ENCODE data around the gene CLDN10. TPM values are rescaled to one million over a fixed set of nuclear protein-coding genes. Genes with fewer than 3 reads are reported as not detected.
"Not testable (repeated sequence)": the region's sequence is repeated elsewhere in the genome, so short reads cannot be mapped to it uniquely, and the experiment has no call there.

The CLDN10 gene
- total and polyA plus RNA-seq, 10 donors, result 0.08 to 0.52 (median 0.10) TPM; not detected in 5

GRCh38 chr13:95510950-95511349, 41.6 kb upstream of the CLDN10 start:
- peaks cover 0 to 4% (median 0%) of the 10 kb centered on the region in 6 donors for H3K4me1 ChIP-seq
- no peak overlapping the region for H3K27ac ChIP-seq
- WGBS, 5 donors, result 70 to 93% (median 74%) methylated on average over 1 of the region's 1 CpG
- no peaks in the 10 kb centered on the region for H3K36me3 ChIP-seq
- no peak overlapping the region for H3K4me3 ChIP-seq
- H3K9me3 ChIP-seq, result no peaks in the 10 kb centered on the region
- DNase-seq, result no peak
- intact Hi-C loops (cut with DNase I; ENCODE audit: low total_unique reads), result no loop called here
- H3K27me3 ChIP-seq (replicated peaks in 1 of 7), result peaks cover 0 to 34% (median 0%) of the 10 kb centered on the region in 7 donors
- TF ChIP-seq, protein P1, sequence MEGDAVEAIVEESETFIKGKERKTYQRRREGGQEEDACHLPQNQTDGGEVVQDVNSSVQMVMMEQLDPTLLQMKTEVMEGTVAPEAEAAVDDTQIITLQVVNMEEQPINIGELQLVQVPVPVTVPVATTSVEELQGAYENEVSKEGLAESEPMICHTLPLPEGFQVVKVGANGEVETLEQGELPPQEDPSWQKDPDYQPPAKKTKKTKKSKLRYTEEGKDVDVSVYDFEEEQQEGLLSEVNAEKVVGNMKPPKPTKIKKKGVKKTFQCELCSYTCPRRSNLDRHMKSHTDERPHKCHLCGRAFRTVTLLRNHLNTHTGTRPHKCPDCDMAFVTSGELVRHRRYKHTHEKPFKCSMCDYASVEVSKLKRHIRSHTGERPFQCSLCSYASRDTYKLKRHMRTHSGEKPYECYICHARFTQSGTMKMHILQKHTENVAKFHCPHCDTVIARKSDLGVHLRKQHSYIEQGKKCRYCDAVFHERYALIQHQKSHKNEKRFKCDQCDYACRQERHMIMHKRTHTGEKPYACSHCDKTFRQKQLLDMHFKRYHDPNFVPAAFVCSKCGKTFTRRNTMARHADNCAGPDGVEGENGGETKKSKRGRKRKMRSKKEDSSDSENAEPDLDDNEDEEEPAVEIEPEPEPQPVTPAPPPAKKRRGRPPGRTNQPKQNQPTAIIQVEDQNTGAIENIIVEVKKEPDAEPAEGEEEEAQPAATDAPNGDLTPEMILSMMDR (IDR thresholded peaks at IDR 0.05 in 8 of 11, conservative IDR thresholded peaks at IDR 0.05 in 3 of 11), result no peak

GRCh38 chr13:95512424-95512823, 40.1 kb upstream of the CLDN10 start:
- Histone ChIP-seq H3K4me3 (no peak overlapping the region), H3K27me3 (replicated peaks in 1 of 7) (peaks cover 0 to 24% (median 0%) of the 10 kb centered on the region in 7 donors), H3K4me1 (peaks cover 0 to 4% (median 0%) of the 10 kb centered on the region in 6 donors), H3K27ac (no peak overlapping the region), H3K36me3 (no peaks in the 10 kb centered on the region), H3K9me3 (no peaks in the 10 kb centered on the region)
- TF ChIP-seq POLR2A (IDR thresholded peaks at IDR 0.05), result no peak
- TF ChIP-seq POLR2AphosphoS5 (IDR thresholded peaks at IDR 0.05), result no peak
- TF ChIP-seq, protein P1 (IDR thresholded peaks at IDR 0.05 in 8 of 11, conservative IDR thresholded peaks at IDR 0.05 in 3 of 11), result no peak
- WGBS, 5 donors, result 67 to 93% (median 82%) methylated on average over 3 of the region's 3 CpGs
- no peak for DNase-seq
- intact Hi-C loops (cut with DNase I; ENCODE audit: low total_unique reads), result no loop called here

DNA sequence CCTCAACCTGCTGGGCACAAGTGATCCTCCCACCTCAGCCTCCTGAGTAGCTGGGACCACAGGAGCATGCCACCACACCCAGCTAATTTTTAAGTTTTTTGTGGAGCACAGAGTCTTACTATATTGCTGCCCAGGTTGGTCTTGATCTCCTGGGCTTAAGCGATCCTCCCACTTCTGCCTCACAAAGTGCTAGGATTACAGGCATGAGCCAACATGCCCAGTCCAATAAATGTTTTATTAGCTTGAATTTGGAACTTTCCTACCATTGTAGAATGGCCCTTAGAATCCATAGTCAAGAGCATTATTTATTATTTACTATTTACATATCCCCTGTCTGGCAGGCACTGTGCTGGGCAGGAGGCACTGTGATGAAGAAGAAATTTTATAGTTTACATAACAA, 39.6 kb upstream of the CLDN10 start:
- H3K27ac ChIP-seq, result no peak overlapping the region
- no peaks in the 10 kb centered on the region for H3K36me3 ChIP-seq
- H3K4me3 ChIP-seq, result no peak overlapping the region
- intact Hi-C loops (cut with DNase I; ENCODE audit: low total_unique reads), result no loop called here
- no peaks in the 10 kb centered on the region for H3K9me3 ChIP-seq
- TF ChIP-seq, protein P1 (IDR thresholded peaks at IDR 0.05 in 8 of 11, conservative IDR thresholded peaks at IDR 0.05 in 3 of 11), result no peak
- no peak for TF ChIP-seq POLR2A (IDR thresholded peaks at IDR 0.05)
- no peak for TF ChIP-seq POLR2AphosphoS5 (IDR thresholded peaks at IDR 0.05)
- peaks cover 0 to 4% (median 0%) of the 10 kb centered on the region in 6 donors for H3K4me1 ChIP-seq
- WGBS, 5 donors, result 94 to 100% (median 100%) methylated on average over 1 of the region's 1 CpG
- peaks cover 0 to 24% (median 0%) of the 10 kb centered on the region in 7 donors for H3K27me3 ChIP-seq (replicated peaks in 1 of 7)
- DNase-seq, result no peak

- H3K9me3 ChIP-seq; intact Hi-C loops (cut with DNase I; ENCODE audit: low total_unique reads); H3K27ac ChIP-seq; H3K4me3 ChIP-seq; H3K36me3 ChIP-seq; H3K4me1 ChIP-seq: not testable (repeated sequence)
- WGBS, 5 donors, result 75 to 90% (median 85%) methylated on average over 4 to 5 of the region's 5 CpGs
- peak; percentile 24 for DNase-seq
- H3K27me3 ChIP-seq (replicated peaks in 1 of 7), result peaks cover 0 to 24% (median 0%) of the 10 kb centered on the region in 7 donors
Measured at GRCh38 chr13:95515606-95516005, 36.9 kb upstream of the CLDN10 start.

DNA sequence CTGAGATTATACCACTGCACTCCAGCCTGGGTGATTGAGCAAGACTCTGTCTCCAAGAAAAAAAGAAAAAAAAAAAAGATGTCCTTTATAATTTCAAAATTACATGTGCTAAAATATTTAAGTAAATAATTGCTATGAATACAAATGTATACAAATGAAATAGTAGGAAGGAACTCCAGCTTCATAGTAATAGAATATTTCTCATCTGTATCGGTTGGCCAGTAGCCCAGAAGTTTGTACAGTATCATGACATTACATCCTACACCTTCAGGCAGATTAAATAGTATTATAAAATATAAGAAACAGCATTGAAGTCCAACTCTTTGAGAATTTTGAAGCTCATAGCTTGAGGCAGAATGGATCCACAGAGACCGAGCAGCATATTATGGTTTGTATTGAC, 36.5 kb upstream of the CLDN10 start:
- TF ChIP-seq POLR2A (IDR thresholded peaks at IDR 0.05) (no peak), POLR2AphosphoS5 (IDR thresholded peaks at IDR 0.05) (no peak)
- TF ChIP-seq, protein P1 (IDR thresholded peaks at IDR 0.05 in 8 of 11, conservative IDR thresholded peaks at IDR 0.05 in 3 of 11), result no peak
- no peaks in the 10 kb centered on the region for H3K4me1 ChIP-seq
- WGBS, 5 donors, result 40 to 62% (median 42%) methylated on average over 2 of the region's 2 CpGs
- H3K27me3 ChIP-seq (replicated peaks in 1 of 7), result peaks cover 0 to 24% (median 0%) of the 10 kb centered on the region in 7 donors
- no peak for DNase-seq
- H3K36me3 ChIP-seq, result no peaks in the 10 kb centered on the region
- H3K4me3 ChIP-seq, result no peak overlapping the region
- H3K27ac ChIP-seq, result no peak overlapping the region
- H3K9me3 ChIP-seq, result no peaks in the 10 kb centered on the region
- intact Hi-C loops (cut with DNase I; ENCODE audit: low total_unique reads), result no loop called here
